Ovary (tissue), 9 donors: ENCODE measurements around the gene DCAF16. TPM values are rescaled to one million over a fixed set of nuclear protein-coding genes. Genes with fewer than 3 reads are reported as not detected.

Source experiments
- DNase-seq, 5 donors: peaks; one replicate each; pipeline ENCODE4 v3.0.0-alpha.2; 2019 to 2020
- H3K27ac ChIP-seq, 2 donors: fragments of 200-600 bp; one replicate each; pipeline versions ENCODE4 v1.5.1 to v1.8.0; 2019 to 2022
- H3K27me3 ChIP-seq: fragments of 200-600 bp; one replicate; pipeline ENCODE4 v1.8.0; 2022
- H3K36me3 ChIP-seq: fragments of 200-600 bp; sonication (generic); one replicate; pipeline ENCODE4 v1.5.1; 2019
- H3K4me1 ChIP-seq: one replicate; pipeline ENCODE4 v1.8.1; 2013; ENCODE audit warnings: mild to moderate bottlenecking, moderate library complexity; ENCODE audit not compliant: insufficient read depth
- H3K4me3 ChIP-seq: fragments of 200-600 bp; sonication (generic); one replicate; pipeline ENCODE4 v1.5.1; 2017
- H3K9me3 ChIP-seq, 2 donors: fragments of 200-600 bp in 1 of 2; sonication (generic) in 1 of 2; one replicate each; pipeline versions ENCODE4 v1.5.1 to v1.8.1; 2013 to 2019; ENCODE audit warnings: mild to moderate bottlenecking in 1 of 2, moderate library complexity in 1 of 2
- CTCF ChIP-seq, 3 donors: fragments of 450-650 bp in 2 of 3; fragments of 200-600 bp in 1 of 3; IDR thresholded peaks; one replicate each; pipeline versions ENCODE4 v1.5.1 to v1.8.0; 2016 to 2022; ENCODE audit warnings: antibody characterized with exemption in 3 of 3, mild to moderate bottlenecking in 1 of 3
- EP300 ChIP-seq: sonication (generic); formaldehyde crosslinking; IDR thresholded peaks from one replicate; pipeline ENCODE4 v1.6.1; 2017; ENCODE audit warnings: antibody characterized with exemption
- POLR2A ChIP-seq: fragments of 450-650 bp; IDR thresholded peaks from one replicate; pipeline ENCODE4 v1.6.1; 2017; ENCODE audit warnings: antibody characterized with exemption, mild to moderate bottlenecking, moderate library complexity
- WGBS, 3 donors: extraction: QIAGEN DNeasy Blood & Tissue Kit in 1 of 3; methylation state at CpG; one replicate each; pipeline versions ENCODE4 v1.1.5 to v1.1.7; 2013 to 2017; 5-methylcytosine and 5-hydroxymethylcytosine counted together
- intact Hi-C, 4 donors: fragments of 100-400 bp; cut with DNase I; formaldehyde crosslinking; loops; one replicate each; pipeline versions ENCODE4 v1.11.0 to v1.15.1; 2022 to 2023
- polyA plus RNA-seq, 2 donors: library from polyadenylated mRNA; stranded (reverse); fragments of 200-250 nt in 1 of 2; fragments of 350-450 nt in 1 of 2; fragmentation: Illumina TruSeq in 1 of 2; extraction: RNeasy Lipid Tissue Mini Kit (QIAGEN cat#74804) in 1 of 2; gene quantifications; one replicate each; pipeline ENCODE4 v1.2.3, GENCODE V29; 2013 to 2014
- total RNA-seq, 7 donors: library from RNA; depleted of rRNA in 2 of 7; stranded (reverse); fragments of >200 nt in 2 of 7; fragmentation: NEBNext Ultra II Directional in 3 of 7; extraction: Animal tissue kit (Norgen Biotek cat#: 25700) in 3 of 7; gene quantifications; one replicate each; pipeline versions ENCODE4 v1.1.0 to v1.2.4, GENCODE V29; 2016 to 2023
- donor health status: DM: no; HTN: no; CAD: no; lungs with moderate emphysema.
- donor health status: DM: no; HTN: no; CAD: no.
- donor health status: Bipolar disorder and iron deficiency.
- donor health status: DM: yes; HTN: yes; CAD: no.
- donor health status: DM: no; HTN: no; CAD: no.
- donor health status: DM: yes; HTN: yes; CAD: no.

The DCAF16 gene
- total and polyA plus RNA-seq, 9 donors: 25.8 to 65.0 (median 51.2) TPM

- Histone ChIP-seq H3K36me3 (no peaks in the 10 kb centered on the region), H3K4me3 (no peak overlapping the region), H3K27ac (no peak overlapping the region), H3K27me3 (no peaks in the 10 kb centered on the region), H3K4me1 (no peaks in the 10 kb centered on the region), H3K9me3 (no peaks in the 10 kb centered on the region)
- no peak for DNase-seq
- WGBS, 3 donors: 45 to 55% (median 47%) methylated on average over 1 of the region's 1 CpG
- intact Hi-C loops: no loop called here
- TF ChIP-seq EP300 (no peak), CTCF (IDR thresholded peaks at IDR 0.05) (no peak), POLR2A (no peak)
Observed at GRCh38 chr4:17761062-17761461, 49.5 kb downstream of the DCAF16 start.

GRCh38 chr4:17760626-17761025 is 49.9 kb downstream of the DCAF16 start:
- Histone ChIP-seq H3K4me3 (no peak overlapping the region), H3K36me3 (no peaks in the 10 kb centered on the region), H3K27ac (no peak overlapping the region), H3K9me3 (no peaks in the 10 kb centered on the region), H3K27me3 (no peaks in the 10 kb centered on the region), H3K4me1 (no peaks in the 10 kb centered on the region)
- WGBS, 3 donors: 75 to 79% (median 76%) methylated on average over 6 of the region's 6 CpGs
- DNase-seq: no peak
- TF ChIP-seq CTCF (IDR thresholded peaks at IDR 0.05) (no peak), POLR2A (no peak), EP300 (no peak)
- intact Hi-C loops: no loop called here

- H3K9me3 ChIP-seq: no peaks in the 10 kb centered on the region
- no peak for TF ChIP-seq POLR2A
- TF ChIP-seq EP300: no peak
- no peak for TF ChIP-seq CTCF (IDR thresholded peaks at IDR 0.05)
- no peaks in the 10 kb centered on the region for H3K4me1 ChIP-seq
- H3K4me3 ChIP-seq: no peak overlapping the region
- H3K36me3 ChIP-seq: no peaks in the 10 kb centered on the region
- 16 to 31% (median 26%) methylated on average over 5 of the region's 5 CpGs for WGBS, 3 donors
- no peak overlapping the region for H3K27ac ChIP-seq
- intact Hi-C loops: no loop called here
- no peak for DNase-seq
- H3K27me3 ChIP-seq: no peaks in the 10 kb centered on the region
Observed at GRCh38 chr4:17758485-17758884, 52.1 kb downstream of the DCAF16 start.

GRCh38 chr4:17757621-17758020 is 52.9 kb downstream of the DCAF16 start:
- no peaks in the 10 kb centered on the region for H3K9me3 ChIP-seq
- H3K4me3 ChIP-seq: no peak overlapping the region
- TF ChIP-seq EP300 (no peak), POLR2A (no peak), CTCF (IDR thresholded peaks at IDR 0.05) (no peak)
- WGBS, 3 donors: 5 to 24% (median 6%) methylated on average over 1 of the region's 1 CpG
- H3K27me3 ChIP-seq: no peaks in the 10 kb centered on the region
- no peaks in the 10 kb centered on the region for H3K36me3 ChIP-seq
- intact Hi-C loops: no loop called here
- no peak for DNase-seq
- H3K4me1 ChIP-seq: no peaks in the 10 kb centered on the region
- no peak overlapping the region for H3K27ac ChIP-seq

- 89 to 94% (median 94%) methylated on average over 2 of the region's 2 CpGs for WGBS, 3 donors
- Histone ChIP-seq H3K9me3 (no peaks in the 10 kb centered on the region), H3K4me3 (no peak overlapping the region), H3K4me1 (no peaks in the 10 kb centered on the region), H3K27ac (no peak overlapping the region), H3K36me3 (no peaks in the 10 kb centered on the region), H3K27me3 (no peaks in the 10 kb centered on the region)
- intact Hi-C loops: no loop called here
- no peak for DNase-seq
- TF ChIP-seq EP300 (no peak), CTCF (IDR thresholded peaks at IDR 0.05) (no peak), POLR2A (no peak)
Observed at GRCh38 chr4:17753646-17754045, 56.9 kb downstream of the DCAF16 start.
